ENCODE measurements around the gene CHD1. TPM values are rescaled to one million over a fixed set of nuclear protein-coding genes. Genes with fewer than 3 reads are reported as not detected.

Gene CHD1
- total RNA-seq, 4 donors from 2014 or later, result 43.5 to 120 (median 69.5) TPM

DNA sequence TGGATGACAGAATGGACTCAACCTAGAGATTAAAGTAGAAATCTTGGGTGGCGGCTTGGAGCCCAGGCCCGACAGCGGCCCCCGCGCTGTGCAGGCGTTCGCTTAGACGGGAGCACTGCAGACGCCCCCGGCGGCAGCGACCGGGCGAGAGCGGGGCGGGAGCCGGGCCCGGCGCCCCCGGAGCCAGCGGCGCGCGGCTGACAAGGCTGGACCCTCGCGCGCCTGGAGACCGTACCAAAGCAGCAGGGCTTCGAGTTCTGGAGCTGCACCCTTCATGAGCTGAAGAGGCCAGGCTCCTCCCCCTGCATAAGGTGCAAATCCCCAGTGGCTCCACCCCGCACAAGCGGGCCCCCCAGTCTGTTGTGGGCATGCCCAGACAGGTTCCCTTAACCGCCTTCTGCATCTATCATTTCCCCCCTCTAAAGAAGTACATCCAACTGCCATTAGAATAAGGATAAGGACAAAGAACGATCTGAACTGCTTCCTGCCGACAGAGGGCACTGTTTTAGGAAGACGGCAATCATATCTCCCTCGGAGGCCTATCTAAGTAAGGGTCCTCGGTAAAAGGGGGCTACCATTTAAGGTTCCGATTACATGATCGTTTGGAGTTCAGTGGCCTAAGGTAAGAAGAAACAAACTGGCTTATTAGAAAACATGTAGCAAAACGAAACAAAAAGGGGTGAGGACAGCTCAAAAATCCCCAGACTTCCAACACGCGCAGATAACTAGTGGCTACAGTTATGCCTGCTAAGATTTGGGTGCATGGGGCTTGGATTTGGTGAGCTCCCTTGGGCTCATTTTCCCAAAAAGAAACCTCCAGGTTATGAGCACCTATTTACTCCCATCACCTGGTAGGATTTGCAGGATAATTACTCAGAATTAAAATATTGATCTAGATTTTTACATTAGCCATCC is 89.1 kb downstream of the CHD1 start:
- Histone ChIP-seq H3K4me1 (no peaks in the 10 kb centered on the region), H3K36me3 (no peaks in the 10 kb centered on the region), H3K27ac (no peak overlapping the region), H3K27me3 (no peaks in the 10 kb centered on the region), H3K9me3 (no peaks in the 10 kb centered on the region), H3K4me3 (peak overlapping the region in 2 of 4 donors; percentile 26 to 27)
- TF ChIP-seq, protein P1, sequence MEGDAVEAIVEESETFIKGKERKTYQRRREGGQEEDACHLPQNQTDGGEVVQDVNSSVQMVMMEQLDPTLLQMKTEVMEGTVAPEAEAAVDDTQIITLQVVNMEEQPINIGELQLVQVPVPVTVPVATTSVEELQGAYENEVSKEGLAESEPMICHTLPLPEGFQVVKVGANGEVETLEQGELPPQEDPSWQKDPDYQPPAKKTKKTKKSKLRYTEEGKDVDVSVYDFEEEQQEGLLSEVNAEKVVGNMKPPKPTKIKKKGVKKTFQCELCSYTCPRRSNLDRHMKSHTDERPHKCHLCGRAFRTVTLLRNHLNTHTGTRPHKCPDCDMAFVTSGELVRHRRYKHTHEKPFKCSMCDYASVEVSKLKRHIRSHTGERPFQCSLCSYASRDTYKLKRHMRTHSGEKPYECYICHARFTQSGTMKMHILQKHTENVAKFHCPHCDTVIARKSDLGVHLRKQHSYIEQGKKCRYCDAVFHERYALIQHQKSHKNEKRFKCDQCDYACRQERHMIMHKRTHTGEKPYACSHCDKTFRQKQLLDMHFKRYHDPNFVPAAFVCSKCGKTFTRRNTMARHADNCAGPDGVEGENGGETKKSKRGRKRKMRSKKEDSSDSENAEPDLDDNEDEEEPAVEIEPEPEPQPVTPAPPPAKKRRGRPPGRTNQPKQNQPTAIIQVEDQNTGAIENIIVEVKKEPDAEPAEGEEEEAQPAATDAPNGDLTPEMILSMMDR (IDR thresholded peaks at IDR 0.05), result peak in 4 of 6 experiments; percentile 29 to 40 (median 34)
- no peak for TF ChIP-seq POLR2A (IDR thresholded peaks at IDR 0.05)
- no peak for DNase-seq

DNA sequence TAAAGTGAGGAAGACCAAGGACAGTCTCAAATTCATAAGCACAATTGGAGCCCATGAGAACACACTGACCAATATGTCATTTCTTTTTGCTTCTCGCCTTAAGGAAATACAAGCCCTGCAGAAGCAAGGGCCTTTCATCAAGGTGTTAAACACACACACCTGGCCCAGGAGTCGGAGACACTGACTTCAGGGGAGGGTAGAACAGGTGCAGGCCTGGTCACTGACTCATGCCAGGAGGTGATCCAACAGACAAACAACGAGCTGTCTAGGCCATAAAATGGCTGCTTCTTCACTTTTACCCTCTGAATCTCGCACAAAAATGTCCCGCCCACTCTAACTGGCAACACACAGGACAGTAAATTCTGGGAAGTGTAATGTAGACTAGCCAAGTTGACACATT is 92.6 kb downstream of the CHD1 start:
- Histone ChIP-seq H3K27ac (no peak overlapping the region), H3K27me3 (no peaks in the 10 kb centered on the region), H3K36me3 (no peaks in the 10 kb centered on the region), H3K9me3 (no peaks in the 10 kb centered on the region), H3K4me1 (no peaks in the 10 kb centered on the region), H3K4me3 (no peak overlapping the region)
- TF ChIP-seq, protein P1 (IDR thresholded peaks at IDR 0.05), result no peak
- no peak for TF ChIP-seq POLR2A (IDR thresholded peaks at IDR 0.05)
- DNase-seq, result no peak

DNA sequence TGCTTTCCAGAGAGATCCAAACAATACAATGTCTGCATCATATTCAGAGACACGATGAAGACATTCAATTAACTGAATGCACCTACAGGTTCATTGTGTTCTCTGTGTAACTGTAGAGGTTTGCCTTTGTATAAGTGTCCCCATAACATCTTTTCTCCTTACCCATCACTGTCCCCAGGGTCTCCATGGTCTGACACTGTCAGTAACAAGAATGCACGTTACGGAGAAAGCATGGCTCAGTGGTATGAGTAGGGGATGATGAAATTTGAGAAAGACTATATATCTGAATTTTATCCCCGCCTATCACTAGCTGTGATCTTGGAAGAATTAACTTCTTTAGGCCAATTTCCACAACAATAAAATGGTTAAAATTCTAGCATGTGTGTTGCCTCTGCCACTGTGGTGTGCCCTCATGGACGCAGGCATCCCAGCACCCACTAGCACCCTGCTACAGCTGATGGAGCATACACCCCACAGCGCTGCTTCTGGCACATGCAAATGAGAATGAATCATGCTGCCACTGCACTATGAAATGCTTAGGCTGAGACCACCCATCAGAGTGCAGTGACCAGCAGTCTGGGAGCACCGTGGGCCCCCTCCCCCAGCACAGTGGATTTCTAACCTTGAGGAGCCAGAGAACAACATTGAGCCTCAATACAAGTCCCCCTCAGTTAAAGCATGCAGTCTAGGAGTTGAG is 101.1 kb downstream of the CHD1 start:
- DNase-seq, result no peak
- TF ChIP-seq, protein P1 (IDR thresholded peaks at IDR 0.05), result no peak
- no peak for TF ChIP-seq POLR2A (IDR thresholded peaks at IDR 0.05)
- Histone ChIP-seq H3K36me3 (no peaks in the 10 kb centered on the region), H3K27me3 (no peaks in the 10 kb centered on the region), H3K9me3 (no peaks in the 10 kb centered on the region), H3K4me3 (no peak overlapping the region), H3K27ac (no peak overlapping the region), H3K4me1 (no peaks in the 10 kb centered on the region)

DNA sequence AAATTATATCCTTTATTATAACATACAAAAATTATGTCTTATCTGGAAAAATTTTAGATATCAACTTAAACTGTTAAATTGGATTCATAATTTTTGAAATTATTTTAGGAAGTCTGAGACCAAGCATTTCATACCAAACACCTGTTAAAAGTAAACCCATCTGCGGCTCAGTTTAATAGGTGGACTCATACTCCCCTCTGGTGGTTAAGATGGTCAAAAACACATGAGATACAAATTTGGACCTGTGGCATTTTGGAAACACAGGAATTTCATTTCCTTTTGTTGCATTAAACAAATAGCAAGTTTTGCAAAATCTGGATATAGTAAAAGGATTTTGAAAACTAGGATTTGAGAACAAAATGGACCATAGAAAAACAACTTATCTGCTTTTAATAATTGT is 101.6 kb downstream of the CHD1 start:
- Histone ChIP-seq H3K27ac (no peak overlapping the region), H3K4me1 (no peaks in the 10 kb centered on the region), H3K36me3 (no peaks in the 10 kb centered on the region), H3K9me3 (no peaks in the 10 kb centered on the region), H3K4me3 (no peak overlapping the region), H3K27me3 (no peaks in the 10 kb centered on the region)
- TF ChIP-seq, protein P1 (IDR thresholded peaks at IDR 0.05), result peak in 4 of 6 experiments; percentile 37 to 65 (median 58)
- no peak for TF ChIP-seq POLR2A (IDR thresholded peaks at IDR 0.05)
- DNase-seq, result no peak

DNA sequence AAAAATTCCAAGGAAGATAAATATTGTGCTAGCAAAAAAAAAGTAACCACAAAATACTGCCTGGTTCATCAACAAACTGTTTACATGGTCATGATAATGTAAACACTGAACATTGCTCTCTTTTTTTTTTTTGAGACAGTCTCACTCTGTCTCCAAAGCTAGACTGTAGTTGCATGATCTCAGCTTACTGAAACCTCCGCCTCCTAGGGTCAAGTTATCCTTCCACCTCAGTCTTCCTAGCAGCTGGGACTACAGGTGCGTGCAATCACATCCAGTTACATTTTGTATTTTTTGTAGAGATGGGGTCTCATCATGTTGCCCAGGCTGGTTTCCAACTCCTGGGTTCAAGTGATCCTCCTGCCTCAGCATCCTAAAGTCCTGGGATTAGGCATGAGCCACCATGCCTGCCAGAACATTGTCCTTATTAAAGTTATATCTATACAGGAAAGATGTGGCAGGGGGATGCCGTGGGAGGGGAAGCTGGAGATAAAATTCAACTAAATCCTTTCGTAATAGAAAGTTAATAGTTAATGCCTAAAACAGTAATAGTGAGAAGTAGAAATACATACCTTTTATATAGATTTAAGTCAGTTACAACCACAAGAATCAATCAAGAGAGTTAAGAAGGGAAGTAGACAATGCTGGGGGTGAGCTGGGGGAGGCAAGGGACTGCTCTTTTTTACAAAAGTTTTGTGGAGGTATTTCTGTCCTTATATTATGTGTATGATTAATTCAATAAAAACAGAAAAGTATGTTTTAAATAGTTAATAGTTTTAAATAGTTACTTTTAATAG is 103.0 kb downstream of the CHD1 start:
- H3K27me3 ChIP-seq, result no peaks in the 10 kb centered on the region
- H3K36me3 ChIP-seq, result no peaks in the 10 kb centered on the region
- no peak overlapping the region for H3K4me3 ChIP-seq
- H3K27ac ChIP-seq, result no peak overlapping the region
- H3K9me3 ChIP-seq, result no peaks in the 10 kb centered on the region
- TF ChIP-seq, protein P1 (IDR thresholded peaks at IDR 0.05), result no peak
- TF ChIP-seq POLR2A (IDR thresholded peaks at IDR 0.05), result no peak
- DNase-seq, result no peak
- no peaks in the 10 kb centered on the region for H3K4me1 ChIP-seq

Data from Peyer's patch (tissue), 4 donors.